ENCODE results near the gene ID2.

ID2 gene

GRCh38 chr2:8669157-8669817, 12.6 kb upstream of the ID2 start:
- peak; percentile 90 for DNase-seq (ENCODE audit: low spot score)

DNA sequence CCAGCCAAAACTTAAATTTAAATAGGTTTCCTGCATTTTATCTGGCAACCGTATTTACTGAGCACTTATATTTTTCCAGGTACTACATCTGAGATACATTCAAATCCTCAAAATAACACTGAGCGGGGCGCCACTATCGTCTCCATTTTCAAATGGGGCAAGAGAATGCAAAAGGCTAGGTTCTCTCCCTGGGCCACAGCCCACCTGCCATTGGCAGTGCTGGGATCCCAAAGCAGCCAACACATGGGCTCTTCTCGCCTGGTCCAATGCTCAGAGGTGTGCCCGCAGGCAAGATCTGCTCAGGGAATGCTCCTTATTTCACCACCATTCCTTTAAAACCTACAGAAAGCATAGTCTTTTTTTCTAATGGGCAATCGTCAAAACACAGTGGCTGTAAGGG, 11.3 kb upstream of the ID2 start:
- DNase-seq (ENCODE audit: low spot score), result no peak

GRCh38 chr2:8671176-8671575, 10.7 kb upstream of the ID2 start:
- DNase-seq (ENCODE audit: low spot score), result no peak

DNA sequence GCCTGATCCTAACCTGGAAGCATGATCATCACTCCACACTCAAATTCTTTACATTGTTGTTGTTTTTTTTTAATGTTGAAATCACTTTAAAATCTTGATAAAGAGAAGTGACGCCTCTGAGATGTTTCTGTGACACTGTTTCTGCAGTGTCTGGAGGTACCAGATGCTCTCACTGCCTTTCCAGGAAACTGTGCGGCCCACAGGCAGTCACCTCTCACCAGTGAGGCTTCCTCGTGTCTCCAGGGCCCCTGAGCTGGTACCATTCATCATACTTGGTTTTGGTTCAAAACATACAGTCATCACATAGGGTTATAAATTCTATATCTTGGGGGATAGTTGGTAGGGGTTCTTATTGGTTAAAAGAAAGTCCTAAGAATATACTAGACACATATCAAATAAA, 10.1 kb upstream of the ID2 start:
- DNase-seq (ENCODE audit: low spot score), result no peak

GRCh38 chr2:8672940-8673339, 8.9 kb upstream of the ID2 start:
- no peak for DNase-seq (ENCODE audit: low spot score)

GRCh38 chr2:8673381-8673780, 8.5 kb upstream of the ID2 start:
- DNase-seq (ENCODE audit: low spot score), result no peak

DNA sequence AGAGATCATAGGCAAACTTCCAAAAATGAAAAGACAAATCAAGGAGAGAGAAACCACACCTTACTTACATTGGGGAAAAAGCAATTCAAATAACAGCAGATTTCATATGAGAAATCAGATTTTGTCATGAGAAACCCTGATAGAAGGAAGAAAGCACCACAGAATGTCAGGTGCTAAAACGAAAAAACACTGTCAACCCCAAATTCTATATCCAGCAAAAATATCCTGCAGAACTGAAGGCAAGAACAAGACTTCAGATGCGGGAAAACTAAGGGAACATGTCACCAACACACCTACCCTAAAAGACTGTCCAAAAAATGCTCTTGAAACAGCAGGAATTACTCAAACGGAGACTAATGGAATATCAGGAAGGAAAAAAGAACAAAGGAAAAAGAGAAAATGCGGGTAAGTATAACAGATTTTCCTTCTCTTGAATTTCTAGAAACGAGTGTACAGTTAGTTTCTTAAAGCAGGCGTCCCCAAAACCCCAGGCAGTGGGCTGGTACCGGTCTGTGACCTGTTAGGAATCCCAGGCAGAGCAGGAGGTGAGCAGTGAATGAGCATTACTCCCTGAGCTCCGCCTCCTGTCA, 7.3 kb upstream of the ID2 start:
- DNase-seq (ENCODE audit: low spot score), result no peak

DNA sequence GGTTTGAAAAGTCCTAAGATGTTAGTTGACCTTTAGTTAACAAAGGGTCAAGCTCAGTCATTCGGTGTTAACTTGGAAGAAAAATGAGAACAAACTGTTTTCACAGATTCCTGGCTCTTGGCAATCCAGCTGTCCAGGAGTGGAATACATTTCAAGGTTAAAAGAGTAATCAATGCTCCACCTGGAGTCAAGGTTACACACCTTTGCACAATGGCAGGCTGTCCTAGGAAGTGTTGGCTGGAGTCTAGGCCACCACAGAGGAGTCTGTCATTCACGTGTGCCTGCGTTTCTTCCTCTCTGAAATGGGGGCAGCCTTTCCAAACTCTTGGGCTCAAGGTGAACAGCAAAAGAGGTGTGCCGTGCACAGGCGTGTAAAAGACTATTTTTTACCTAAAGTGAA, 6.3 kb upstream of the ID2 start:
- DNase-seq (ENCODE audit: low spot score), result no peak

DNA sequence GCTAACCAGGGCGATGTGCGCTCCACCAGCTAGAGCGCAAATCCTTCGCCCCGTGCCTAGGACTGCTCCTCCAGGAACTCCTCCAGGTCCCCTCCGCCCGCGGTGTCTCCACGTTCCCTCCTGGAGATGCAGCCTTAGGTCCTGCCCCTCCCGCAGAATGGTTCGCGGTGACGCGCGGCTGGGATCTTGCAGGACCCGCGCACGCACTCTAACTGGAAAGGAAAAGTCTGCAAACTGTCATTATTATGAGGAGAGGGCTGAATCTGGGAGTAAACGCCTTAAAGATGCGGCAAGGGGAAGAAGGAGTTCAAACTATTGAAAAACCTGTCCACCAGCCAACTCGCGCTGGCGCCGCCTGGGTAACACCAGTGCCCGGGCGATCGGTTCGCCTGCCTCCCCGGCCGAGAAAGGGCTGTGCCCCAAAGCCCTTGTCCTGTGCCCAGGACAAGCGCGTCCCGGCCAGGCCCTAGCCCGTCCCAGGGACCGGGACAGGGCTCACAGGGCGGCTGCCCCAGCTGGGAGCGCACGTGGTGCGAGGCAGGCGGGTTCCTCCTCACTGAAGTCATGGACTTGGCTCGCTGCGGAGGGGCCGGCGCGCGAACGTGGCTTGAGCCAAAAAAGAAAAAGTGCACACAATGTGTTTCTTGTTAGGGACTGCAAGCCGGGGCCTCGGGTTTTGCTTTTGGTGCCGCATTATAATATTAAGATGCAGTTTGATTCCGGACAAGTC, 5.5 kb upstream of the ID2 start:
- DNase-seq (ENCODE audit: low spot score), result peak; percentile 90

DNA sequence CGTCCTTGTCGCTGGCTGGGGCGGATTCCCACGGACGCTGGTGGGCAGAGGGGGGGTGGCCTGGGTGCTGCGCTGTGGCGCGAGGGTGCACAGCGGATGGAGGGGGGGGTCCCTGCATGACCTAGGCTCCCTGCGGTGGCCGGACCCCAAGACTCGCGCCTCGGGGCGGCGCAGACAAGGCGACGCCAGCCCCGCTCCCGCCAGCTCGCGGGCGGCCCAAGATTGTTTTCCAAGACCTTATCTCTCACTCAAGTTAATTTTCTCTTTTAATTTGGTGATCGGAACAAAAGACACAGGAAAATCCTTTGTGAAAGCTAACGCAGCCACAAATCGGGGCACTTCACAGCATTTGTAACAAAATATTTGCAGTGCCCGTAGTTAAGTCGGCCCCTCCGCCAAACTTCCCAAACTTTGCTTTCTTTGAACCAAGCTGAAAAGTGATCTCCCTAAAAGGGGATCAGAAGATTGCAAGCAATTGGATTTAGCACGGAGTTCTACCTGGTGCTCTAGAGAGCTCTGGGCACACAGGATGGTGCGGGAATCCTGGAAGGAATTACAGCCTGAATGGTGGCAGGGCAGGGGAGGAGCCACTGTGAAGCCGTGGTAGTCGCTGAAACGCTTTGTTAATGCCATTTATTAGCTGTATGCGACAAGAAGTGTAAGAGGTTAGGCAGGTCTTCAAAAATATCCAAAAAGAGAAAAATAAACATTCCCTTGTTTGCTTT, 4.8 kb upstream of the ID2 start:
- DNase-seq (ENCODE audit: low spot score), result no peak

DNA sequence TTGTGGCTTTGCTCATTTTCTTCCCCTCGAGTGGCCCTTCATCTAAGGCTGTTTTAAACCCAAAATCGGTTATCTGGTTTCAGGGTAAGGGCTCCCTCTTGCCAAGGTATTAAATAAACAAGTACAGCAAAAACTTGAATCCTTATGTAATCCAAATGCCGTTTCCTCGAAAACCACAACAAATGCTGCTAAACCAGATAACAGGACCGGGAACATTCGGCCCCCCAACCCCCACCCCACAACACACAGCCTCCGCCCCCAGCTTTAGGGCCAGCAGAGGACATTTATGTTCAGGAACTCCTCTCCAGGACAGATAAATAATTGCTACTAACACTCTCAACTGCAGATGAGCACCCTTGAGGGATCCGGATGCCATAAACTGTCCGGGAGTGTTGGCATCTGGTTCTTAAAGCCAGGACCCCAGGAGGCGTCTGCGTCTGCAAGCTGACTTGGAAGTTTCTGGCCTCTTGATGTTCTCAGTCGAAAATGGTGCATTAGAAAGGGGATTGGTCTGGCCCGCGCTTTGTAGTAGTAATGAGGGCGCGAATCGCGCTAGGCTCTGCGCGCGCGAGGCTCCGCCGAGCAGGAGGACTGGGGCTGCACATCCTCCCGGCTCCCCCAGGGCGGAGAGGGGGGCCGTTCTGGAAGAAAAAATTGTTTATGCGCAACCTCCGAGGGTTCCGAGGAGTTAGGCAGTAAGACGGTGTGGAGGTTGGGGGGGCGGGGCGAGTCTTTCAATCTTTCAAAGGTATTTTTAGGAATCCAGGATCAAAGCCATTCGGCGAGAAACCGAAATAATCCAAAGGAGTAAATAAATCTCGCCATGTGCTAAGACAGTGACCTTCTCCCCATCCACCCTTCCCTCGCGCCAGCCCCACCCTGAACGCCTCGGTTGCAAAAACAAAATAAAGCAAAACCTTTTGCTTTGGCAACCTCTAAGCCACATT, 3.9 kb upstream of the ID2 start:
- peak; percentile 35 for DNase-seq (ENCODE audit: low spot score)

DNA sequence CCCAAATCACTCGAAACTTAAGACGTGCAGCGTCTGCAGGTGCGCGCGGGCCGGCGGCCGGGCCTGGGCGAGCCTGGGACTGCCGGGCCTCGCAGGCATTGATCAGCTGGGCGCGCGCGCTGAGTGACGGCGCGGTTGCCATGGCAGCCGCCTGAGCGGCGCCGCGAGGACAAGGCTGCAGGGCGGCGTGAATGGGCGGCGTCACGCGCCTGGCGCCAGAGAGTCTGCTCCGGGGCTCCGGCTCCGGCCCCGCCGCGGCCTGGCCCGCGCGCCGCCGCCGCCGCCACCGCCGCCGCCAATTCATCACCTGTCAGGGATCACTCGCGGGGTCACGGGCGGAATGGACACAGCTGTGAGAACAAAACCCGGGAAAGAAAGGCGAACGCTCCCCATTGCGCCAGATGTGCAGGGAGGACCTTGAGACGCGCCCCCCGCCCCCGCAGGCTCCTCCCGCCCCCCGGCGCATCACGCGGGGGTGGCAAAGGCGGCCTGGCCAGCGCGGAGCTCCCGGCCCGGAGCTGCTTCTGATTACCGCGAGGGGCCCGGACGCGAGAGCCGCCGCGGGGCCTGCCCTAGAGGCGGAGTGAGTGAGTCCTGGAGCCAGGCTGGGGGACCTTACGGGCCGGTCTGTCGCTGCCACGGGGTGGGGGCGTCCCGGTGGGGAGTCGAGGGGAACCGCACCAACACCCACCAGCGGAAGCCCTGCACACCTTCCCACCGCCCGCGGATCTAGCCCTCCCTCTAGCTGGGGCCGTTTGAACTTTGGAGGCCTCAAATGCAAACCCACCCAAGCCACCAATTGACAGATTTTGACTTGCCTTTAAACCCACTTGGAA, 2.9 kb upstream of the ID2 start:
- DNase-seq (ENCODE audit: low spot score), result peak; percentile 87

GRCh38 chr2:8679567-8679826, 2.4 kb upstream of the ID2 start:
- DNase-seq (ENCODE audit: low spot score), result no peak

DNA sequence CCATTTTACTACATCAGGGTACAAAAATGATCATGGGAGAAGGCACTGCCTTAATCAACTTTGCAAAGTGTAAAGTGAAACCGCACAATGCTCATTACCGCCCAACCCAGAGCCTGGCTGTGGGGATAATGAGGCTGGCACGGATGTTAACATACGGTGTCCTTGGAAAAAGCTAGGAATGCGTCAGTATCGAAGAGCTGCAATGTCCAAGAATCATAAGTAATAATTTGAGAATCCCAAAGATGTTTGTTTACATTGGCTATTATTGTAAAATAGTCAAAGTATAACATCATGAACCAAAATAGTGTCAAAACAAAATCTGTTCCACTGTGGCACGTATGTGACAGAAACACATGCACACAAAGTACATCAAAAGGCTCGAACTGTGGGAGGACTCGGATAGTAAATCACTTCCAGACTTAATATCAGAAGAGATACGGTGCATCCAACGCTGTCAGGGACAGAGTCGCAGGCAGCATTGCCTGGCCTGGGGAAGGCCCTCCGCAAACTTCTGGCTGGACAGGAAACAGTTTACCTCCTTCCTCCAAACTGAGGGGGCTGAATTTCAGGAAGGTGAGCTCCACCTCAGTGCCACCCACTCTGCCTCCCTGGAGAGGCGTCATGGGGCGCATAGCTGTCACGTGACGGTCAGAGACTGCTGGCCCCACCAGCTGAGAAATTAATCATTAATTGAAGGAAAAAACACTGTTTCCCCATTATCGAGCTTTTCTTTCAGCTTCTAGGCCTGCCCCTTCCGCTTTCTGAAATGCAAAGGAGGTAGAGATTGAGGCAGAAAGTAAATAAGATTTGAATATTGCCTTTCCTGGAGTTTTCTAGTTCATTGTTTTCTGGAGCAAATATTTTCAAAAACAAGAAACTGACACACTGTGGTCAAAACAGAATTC, 1.8 kb upstream of the ID2 start:
- peak; percentile 31 for DNase-seq (ENCODE audit: low spot score)

DNA sequence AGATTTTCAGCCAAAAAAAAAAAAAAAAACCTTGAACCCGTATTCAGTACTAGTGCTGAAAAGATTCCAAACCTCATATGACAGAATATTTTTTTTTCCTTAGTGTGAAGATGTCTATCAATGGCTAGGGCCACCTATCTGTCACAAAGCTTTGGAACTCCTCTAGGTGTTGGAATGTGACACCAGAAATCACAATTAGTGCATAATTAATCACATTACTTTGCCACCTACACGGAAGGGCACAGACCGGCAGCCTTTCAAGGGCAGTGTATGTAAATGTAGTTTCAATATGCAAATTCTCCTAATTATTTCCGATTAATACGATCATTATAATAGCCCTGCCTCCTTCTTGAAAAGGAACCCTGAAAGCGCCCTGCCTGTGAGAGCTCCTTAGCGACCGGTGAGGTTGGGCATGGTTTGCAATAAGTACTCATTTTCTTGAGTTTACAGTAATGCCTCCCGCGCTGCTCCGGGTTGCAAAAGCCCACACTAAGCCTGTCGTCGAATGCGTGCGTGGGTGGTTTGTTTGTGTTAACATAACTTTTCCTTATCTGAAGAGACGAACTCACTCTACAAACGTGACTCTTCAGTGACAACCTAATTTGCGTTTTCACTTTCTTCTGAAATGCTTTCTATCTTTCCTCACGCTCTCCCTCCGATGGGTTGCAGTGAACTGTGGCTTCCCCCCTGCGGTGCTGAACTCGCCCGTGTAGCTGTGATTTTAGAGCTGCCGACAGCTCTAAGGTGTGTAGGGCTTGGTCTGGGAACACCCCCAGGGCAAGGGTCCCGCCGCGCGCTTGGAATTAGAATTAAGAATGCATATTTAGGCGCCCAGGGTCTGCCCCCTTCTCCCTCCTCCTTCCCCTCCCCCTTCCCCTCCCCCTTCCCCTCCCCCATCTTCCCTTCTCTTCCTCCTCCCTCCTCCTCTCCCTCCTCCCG, 765 bp upstream of the ID2 start:
- peak; percentile 35 for DNase-seq (ENCODE audit: low spot score)

DNA sequence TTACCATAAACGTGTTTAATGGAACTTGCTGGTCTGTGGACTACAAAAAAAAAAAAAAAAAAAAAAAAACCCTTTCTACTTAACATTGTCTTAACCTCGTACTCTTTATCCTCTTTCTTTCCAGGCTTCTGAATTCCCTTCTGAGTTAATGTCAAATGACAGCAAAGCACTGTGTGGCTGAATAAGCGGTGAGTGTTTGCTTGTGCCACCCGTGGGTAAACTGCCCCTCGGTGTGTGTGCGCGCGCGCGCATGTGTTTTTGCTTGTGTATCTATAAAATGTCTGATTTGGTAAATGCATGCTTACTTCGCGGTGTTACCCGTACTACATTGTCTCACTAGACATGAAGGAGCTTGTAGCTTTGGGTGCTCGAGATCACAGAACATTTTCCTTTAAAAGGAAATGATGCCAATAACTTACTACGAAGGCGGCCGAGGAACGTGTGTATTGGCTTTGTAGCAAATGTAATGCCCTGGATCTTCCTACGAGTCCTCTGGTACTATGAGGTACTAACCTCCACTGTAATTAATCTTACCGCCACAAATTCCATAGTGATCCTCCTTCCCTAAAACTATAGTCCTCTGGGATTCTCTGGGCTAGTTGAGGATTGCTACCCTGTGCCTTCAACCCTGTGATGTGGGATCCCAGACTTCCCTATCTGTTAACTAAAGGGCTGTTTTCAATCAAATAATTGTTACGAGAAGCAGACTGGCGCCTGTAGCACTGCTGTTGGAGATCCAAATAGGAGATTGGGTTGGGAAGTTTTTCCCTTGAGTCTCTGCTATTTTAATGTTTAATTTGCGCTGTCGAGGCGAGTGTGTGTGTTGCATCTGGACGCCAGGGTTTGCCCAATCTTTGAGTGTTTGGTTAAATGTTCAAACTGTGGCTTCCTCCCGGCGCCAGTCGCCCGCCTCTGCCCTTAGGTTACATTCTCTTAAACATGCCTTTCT, 1.1 kb downstream of the ID2 start:
- DNase-seq (ENCODE audit: low spot score), result peak; percentile 21

DNA sequence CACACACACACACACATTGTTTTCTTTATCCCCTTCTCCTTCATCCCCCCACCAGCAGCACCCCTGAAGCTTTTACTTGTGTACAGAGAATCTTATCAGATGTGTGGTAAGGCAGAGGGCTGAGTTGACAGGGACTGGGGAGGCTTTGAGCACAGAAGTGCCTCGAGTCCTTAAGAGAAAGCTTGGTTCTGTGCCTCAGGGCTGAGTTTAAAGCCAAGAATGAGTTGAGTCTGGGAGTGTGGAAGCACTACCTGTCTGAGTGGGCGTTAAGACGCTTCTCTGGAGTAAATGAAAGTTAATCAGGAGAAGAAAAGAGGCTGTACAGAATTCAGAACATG, 2.7 kb downstream of the ID2 start:
- DNase-seq (ENCODE audit: low spot score), result no peak

Measured in AG08395 (cell line).